ENCODE results near the gene UVRAG.

Gene UVRAG

GRCh38 chr11:75849894-75850293 is 34.9 kb downstream of the UVRAG start:
- H2AFZ ChIP-seq (ENCODE audit: low read length): no peak overlapping the region
- no peaks in the 10 kb centered on the region for H4K20me1 ChIP-seq (ENCODE audit: insufficient read depth, low read length)
- no peaks in the 10 kb centered on the region for H3F3A ChIP-seq (ENCODE audit: insufficient read depth, low read length)
- peaks cover 8% of the 10 kb centered on the region; the same call in 1 of the 2 replicates for H3K79me2 ChIP-seq (ENCODE audit: low read length)
- H3K27ac ChIP-seq (ENCODE audit: low read length): no peak overlapping the region
- no peaks in the 10 kb centered on the region for H3K36me3 ChIP-seq (replicated peaks; ENCODE audit: insufficient read depth, low read length)
- no peaks in the 10 kb centered on the region for H3K9me2 ChIP-seq (replicated peaks; ENCODE audit: insufficient read depth, low read length)
- H3K27me3 ChIP-seq (replicated peaks; ENCODE audit: insufficient read depth, low read length): no peaks in the 10 kb centered on the region
- no peaks in the 10 kb centered on the region for H3K9me3 ChIP-seq (replicated peaks; ENCODE audit: insufficient read depth, low read length)
- H3K9ac ChIP-seq (ENCODE audit: low read length): no peak overlapping the region
- H3K4me2 ChIP-seq (ENCODE audit: low read depth, low read length): no peak overlapping the region
- TF ChIP-seq EZH2 (optimal IDR thresholded peaks at IDR 0.05; ENCODE audit: low read depth, low read length): no peak
- no peak for TF ChIP-seq EZH2phosphoT487 (IDR thresholded peaks at IDR 0.05; ENCODE audit: low read length)
- no peak for TF ChIP-seq CTCF (IDR thresholded peaks at IDR 0.05; ENCODE audit: low read length)
- no peak for DNase-seq
- H3K4me1 ChIP-seq (ENCODE audit: low read length): no peaks in the 10 kb centered on the region
- no peak overlapping the region for H3K4me3 ChIP-seq (ENCODE audit: low read length)

GRCh38 chr11:75850787-75851186 is 35.8 kb downstream of the UVRAG start:
- TF ChIP-seq EZH2phosphoT487 (IDR thresholded peaks at IDR 0.05; ENCODE audit: low read length): no peak
- TF ChIP-seq CTCF (IDR thresholded peaks at IDR 0.05; ENCODE audit: low read length): no peak
- no peak for TF ChIP-seq EZH2 (optimal IDR thresholded peaks at IDR 0.05; ENCODE audit: low read depth, low read length)
- Histone ChIP-seq H3K27ac (ENCODE audit: low read length) (no peak overlapping the region), H3K79me2 (ENCODE audit: low read length) (peaks cover 6% of the 10 kb centered on the region; the same call in 1 of the 2 replicates), H3K27me3 (replicated peaks; ENCODE audit: insufficient read depth, low read length) (no peaks in the 10 kb centered on the region), H3K4me3 (ENCODE audit: low read length) (no peak overlapping the region), H3K9me2 (replicated peaks; ENCODE audit: insufficient read depth, low read length) (no peaks in the 10 kb centered on the region), H3K36me3 (replicated peaks; ENCODE audit: insufficient read depth, low read length) (no peaks in the 10 kb centered on the region), H3K9me3 (replicated peaks; ENCODE audit: insufficient read depth, low read length) (no peaks in the 10 kb centered on the region), H3K4me1 (ENCODE audit: low read length) (no peaks in the 10 kb centered on the region), H4K20me1 (ENCODE audit: insufficient read depth, low read length) (no peaks in the 10 kb centered on the region), H2AFZ (ENCODE audit: low read length) (no peak overlapping the region), H3K9ac (ENCODE audit: low read length) (no peak overlapping the region), H3F3A (ENCODE audit: insufficient read depth, low read length) (no peaks in the 10 kb centered on the region), H3K4me2 (ENCODE audit: low read depth, low read length) (no peak overlapping the region)
- DNase-seq: no peak

- Histone ChIP-seq H3K4me1 (ENCODE audit: low read length) (no peaks in the 10 kb centered on the region), H3K79me2 (ENCODE audit: low read length) (peaks cover 6% of the 10 kb centered on the region; the same call in 1 of the 2 replicates), H3K9ac (ENCODE audit: low read length) (no peak overlapping the region), H3K27me3 (replicated peaks; ENCODE audit: insufficient read depth, low read length) (no peaks in the 10 kb centered on the region), H3K27ac (ENCODE audit: low read length) (no peak overlapping the region), H3F3A (ENCODE audit: insufficient read depth, low read length) (no peaks in the 10 kb centered on the region), H3K4me2 (ENCODE audit: low read depth, low read length) (no peak overlapping the region), H2AFZ (ENCODE audit: low read length) (no peak overlapping the region), H4K20me1 (ENCODE audit: insufficient read depth, low read length) (no peaks in the 10 kb centered on the region), H3K36me3 (replicated peaks; ENCODE audit: insufficient read depth, low read length) (no peaks in the 10 kb centered on the region), H3K9me2 (replicated peaks; ENCODE audit: insufficient read depth, low read length) (no peaks in the 10 kb centered on the region), H3K4me3 (ENCODE audit: low read length) (no peak overlapping the region), H3K9me3 (replicated peaks; ENCODE audit: insufficient read depth, low read length) (no peaks in the 10 kb centered on the region)
- DNase-seq: no peak
- TF ChIP-seq EZH2phosphoT487 (IDR thresholded peaks at IDR 0.05; ENCODE audit: low read length) (no peak), EZH2 (optimal IDR thresholded peaks at IDR 0.05; ENCODE audit: low read depth, low read length) (no peak), CTCF (IDR thresholded peaks at IDR 0.05; ENCODE audit: low read length) (no peak)
Observed at GRCh38 chr11:75851203-75851602, 36.2 kb downstream of the UVRAG start.
